SJSA1 (cell line): ENCODE results near the gene EGLN1. TPM values are rescaled to one million over a fixed set of nuclear protein-coding genes. Genes with fewer than 3 reads are reported as not detected.
"Not testable (repeated sequence)": the region's sequence is repeated elsewhere in the genome, so short reads cannot be mapped to it uniquely, and the experiment has no call there.

Source experiments
- DNase-seq, 2 experiments: peaks; one replicate each; pipeline ENCODE4 v3.0.0-alpha.2; 2015 to 2020; ENCODE audit warnings: low spot score in 2 of 2, low read depth in 1 of 2
- H3K27ac ChIP-seq: fragments of 250-450 bp; sonication (Bioruptor Pico); 2 replicates; pipeline ENCODE4 v1.5.1; 2020; ENCODE audit warnings: mild to moderate bottlenecking, moderate library complexity
- H3K27me3 ChIP-seq: fragments of 250-450 bp; sonication (Bioruptor Pico); replicated peaks from 2 replicates; pipeline ENCODE4 v1.5.1; 2020; ENCODE audit warnings: mild to moderate bottlenecking, moderate library complexity
- H3K36me3 ChIP-seq: fragments of 250-450 bp; sonication (Bioruptor Pico); 2 replicates; pipeline ENCODE4 v1.5.1; 2020; ENCODE audit warnings: mild to moderate bottlenecking
- H3K4me1 ChIP-seq: fragments of 250-450 bp; sonication (Bioruptor Pico); replicated peaks from 2 replicates; pipeline ENCODE4 v1.6.1; 2021; ENCODE audit warnings: mild to moderate bottlenecking
- H3K4me3 ChIP-seq: fragments of 250-450 bp; sonication (Bioruptor Pico); 2 replicates; pipeline ENCODE4 v1.5.1; 2020; ENCODE audit warnings: mild to moderate bottlenecking
- H3K9me3 ChIP-seq: fragments of 250-450 bp; sonication (Bioruptor Pico); replicated peaks from 2 replicates; pipeline ENCODE4 v1.5.1; 2020; ENCODE audit warnings: mild to moderate bottlenecking
- total RNA-seq: library from RNA; depleted of rRNA; stranded (reverse); fragments of >200 nt; shearing (Covaris generic); gene quantifications from 2 replicates; pipeline ENCODE4 v1.2.3, GENCODE V29; 2014

Gene EGLN1
- total RNA-seq, 1 experiment from 2014 or later = 22.2 TPM

DNA sequence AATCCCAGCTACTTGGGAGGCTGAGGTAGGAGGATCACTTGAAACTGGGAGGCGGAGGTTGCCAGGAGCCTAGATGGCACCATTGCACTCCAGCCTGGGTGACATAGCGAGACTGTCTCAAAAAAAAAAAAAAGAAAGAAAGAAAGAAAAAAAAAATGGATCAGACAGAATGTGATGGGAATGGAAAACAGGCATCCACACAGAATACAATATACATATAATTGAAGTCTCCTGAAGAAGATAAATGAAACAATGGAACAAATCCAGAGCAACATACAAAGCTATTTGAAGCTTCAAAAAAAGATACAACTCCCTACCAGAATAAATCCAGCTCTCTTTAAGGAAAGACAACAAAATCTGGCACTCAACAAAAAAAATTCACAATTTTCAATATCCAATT lies 10.9 kb upstream of the EGLN1 start:
- Histone ChIP-seq H3K9me3 (no peaks in the 10 kb centered on the region), H3K27ac (no peak overlapping the region), H3K4me3 (no peak overlapping the region), H3K4me1 (no peaks in the 10 kb centered on the region), H3K27me3 (no peaks in the 10 kb centered on the region), H3K36me3 (no peaks in the 10 kb centered on the region)
- no peak for DNase-seq

DNA sequence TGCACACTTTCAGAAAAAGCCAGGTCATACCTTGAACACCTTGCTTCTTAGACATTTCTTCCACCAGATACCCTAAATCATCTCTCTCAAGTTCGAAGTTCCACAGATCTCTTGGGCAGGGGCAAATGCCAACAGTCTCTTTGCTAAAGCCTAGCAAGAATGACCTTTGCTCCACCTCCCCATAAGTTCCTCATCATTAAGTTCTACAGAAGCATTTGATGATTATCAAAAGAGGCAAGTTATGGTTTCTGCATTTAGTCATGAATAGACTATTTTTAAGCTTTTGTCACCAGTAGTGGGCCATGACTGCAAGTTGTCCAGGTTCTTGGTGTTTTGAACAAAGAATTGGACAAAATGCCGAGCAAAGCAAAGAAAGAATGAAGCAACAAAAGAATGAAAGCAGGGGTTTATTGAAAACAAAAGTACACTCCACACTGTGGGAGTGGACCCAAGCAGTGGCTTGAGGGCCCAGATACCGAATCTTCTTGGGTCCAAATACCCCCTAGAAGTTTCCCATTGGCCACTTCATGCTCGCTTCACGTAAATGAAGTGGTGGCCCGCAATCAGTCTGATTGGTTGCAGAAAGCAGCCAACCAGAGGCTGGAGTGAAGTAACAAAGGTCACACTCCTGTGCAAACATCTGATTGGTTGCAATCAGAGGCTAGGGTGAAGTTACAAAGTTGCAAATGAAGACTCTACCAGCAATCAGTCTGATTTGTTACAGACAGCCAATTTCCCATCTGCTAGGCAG lies 9.8 kb upstream of the EGLN1 start:
- no peaks in the 10 kb centered on the region for H3K4me1 ChIP-seq
- H3K4me3 ChIP-seq = no peak overlapping the region
- no peaks in the 10 kb centered on the region for H3K9me3 ChIP-seq
- no peak for DNase-seq
- H3K36me3 ChIP-seq = no peaks in the 10 kb centered on the region
- H3K27ac ChIP-seq = no peak overlapping the region
- no peaks in the 10 kb centered on the region for H3K27me3 ChIP-seq

DNA sequence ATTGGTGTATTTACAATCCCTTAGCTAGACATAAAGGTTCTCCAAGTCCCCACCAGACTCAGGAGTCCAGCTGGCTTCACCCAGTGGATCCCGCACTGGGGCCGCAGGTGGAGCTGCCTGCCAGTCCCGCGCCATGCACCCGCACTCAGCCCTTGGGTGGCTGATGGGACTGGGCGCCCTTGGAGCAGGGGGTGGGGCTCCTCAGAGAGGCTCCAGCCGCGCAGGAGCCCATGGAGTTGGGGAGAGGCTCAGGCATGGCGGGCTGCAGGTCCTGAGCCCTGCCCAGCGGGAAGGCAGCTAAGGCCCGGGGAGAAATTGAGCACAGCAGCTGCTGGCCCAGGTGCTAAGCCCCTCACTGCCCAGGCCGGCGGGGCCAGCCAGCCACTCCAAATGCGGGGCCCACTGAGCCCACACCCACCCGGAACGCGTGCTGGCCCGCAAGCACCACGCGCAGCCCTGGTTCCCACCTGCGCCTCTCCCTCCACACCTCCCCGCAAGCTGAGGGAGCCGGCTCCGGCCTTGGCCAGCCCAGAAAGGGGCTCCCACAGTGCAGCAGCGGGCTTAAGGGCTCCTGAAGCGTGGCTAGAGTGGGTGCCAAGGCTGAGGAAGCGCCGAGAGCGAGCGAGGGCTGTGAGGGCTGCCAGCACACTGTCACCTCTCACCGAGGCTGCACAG lies 8.7 kb upstream of the EGLN1 start:
- not testable (repeated sequence) for H3K27ac ChIP-seq, H3K4me1 ChIP-seq, H3K36me3 ChIP-seq, H3K9me3 ChIP-seq, H3K4me3 ChIP-seq, H3K27me3 ChIP-seq, DNase-seq

- Histone ChIP-seq H3K4me1 (peaks cover 4% of the 10 kb centered on the region), H3K27me3 (no peaks in the 10 kb centered on the region), H3K4me3 (no peak overlapping the region), H3K27ac (no peak overlapping the region), H3K9me3 (no peaks in the 10 kb centered on the region), H3K36me3 (no peaks in the 10 kb centered on the region)
- DNase-seq = no peak
Observed at GRCh38 chr1:231428377-231428776, 6.3 kb upstream of the EGLN1 start.

DNA sequence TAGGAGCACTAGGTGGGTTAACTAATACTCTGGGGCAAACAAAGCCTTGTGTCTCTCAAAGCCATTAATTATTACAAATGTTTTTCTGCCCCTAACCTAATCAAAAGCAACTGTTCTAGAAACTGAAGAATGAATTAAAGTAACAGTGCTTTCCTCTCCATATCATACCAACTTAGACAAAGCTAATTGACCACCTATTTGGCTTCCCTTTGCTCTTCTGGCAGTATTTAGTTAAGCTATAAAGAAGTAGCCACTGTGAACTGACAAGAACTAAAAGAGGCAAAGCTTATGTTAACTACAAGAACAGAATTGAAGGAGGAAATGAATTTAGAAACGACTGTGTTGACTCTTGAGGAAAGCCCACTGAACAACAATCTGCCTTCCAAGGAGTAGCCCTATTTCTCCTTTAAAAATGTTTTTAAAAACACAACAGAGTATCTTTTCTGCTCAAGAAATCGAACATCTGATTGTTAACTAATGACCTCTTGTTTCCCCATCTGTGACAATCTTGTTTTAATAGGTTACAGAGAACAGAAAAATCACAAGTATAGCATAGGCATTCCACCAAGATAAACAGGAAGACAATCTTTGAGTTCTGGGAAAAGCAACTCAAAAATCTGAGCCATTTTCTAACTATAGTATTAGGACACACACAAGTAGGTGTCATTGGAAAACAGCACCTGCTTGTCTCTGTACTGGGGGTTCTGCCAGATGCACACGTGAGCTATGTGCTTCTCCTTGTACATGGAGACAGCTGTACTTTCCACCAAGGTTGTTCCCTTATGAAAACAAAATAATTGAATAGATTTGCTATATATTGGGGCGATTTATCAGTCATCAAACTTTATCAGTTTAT lies 3.1 kb upstream of the EGLN1 start:
- Histone ChIP-seq H3K27ac (no peak overlapping the region), H3K9me3 (no peaks in the 10 kb centered on the region), H3K4me3 (no peak overlapping the region), H3K4me1 (peaks cover 14% of the 10 kb centered on the region), H3K36me3 (peaks cover 10% of the 10 kb centered on the region), H3K27me3 (no peaks in the 10 kb centered on the region)
- DNase-seq = no peak

DNA sequence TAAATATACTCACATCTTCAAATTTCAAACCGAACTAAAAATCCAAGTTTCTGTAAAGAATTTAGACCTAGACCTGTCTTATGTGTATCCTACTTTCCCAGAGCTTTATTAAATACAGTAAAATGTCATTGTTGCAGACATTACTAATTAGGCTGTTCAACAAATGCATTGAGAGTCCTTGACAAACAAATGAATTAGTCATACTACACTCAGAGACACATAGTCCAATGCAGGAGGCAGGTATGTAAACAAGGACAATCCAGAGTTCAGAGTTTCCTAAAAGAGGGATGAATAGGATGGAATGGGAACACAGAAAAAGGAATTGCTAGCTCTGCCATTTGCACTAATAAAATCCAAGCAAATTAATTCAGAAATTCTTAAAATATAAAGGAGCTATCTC lies 1.6 kb upstream of the EGLN1 start:
- Histone ChIP-seq H3K27me3 (no peaks in the 10 kb centered on the region), H3K4me1 (peaks cover 25% of the 10 kb centered on the region), H3K27ac (no peak overlapping the region), H3K4me3 (no peak overlapping the region), H3K9me3 (no peaks in the 10 kb centered on the region), H3K36me3 (peaks cover 20% of the 10 kb centered on the region)
- peak in 1 of 2 experiments; percentile 13 for DNase-seq

- no peaks in the 10 kb centered on the region for H3K27me3 ChIP-seq
- H3K36me3 ChIP-seq = peaks cover 20% of the 10 kb centered on the region
- no peaks in the 10 kb centered on the region for H3K9me3 ChIP-seq
- H3K4me1 ChIP-seq = peaks cover 30% of the 10 kb centered on the region
- no peak for DNase-seq
- peak overlapping the region; percentile 96 for H3K4me3 ChIP-seq
- no peak overlapping the region for H3K27ac ChIP-seq
Observed at GRCh38 chr1:231422798-231423309, 767 bp upstream of the EGLN1 start.

- H3K9me3 ChIP-seq = no peaks in the 10 kb centered on the region
- H3K27me3 ChIP-seq = no peaks in the 10 kb centered on the region
- H3K36me3 ChIP-seq = peaks cover 30% of the 10 kb centered on the region
- H3K4me3 ChIP-seq = peak overlapping the region; percentile 96
- H3K27ac ChIP-seq = peak overlapping the region; percentile 84
- no peak for DNase-seq
- peaks cover 40% of the 10 kb centered on the region for H3K4me1 ChIP-seq
Observed at GRCh38 chr1:231421546-231421970, 529 bp downstream of the EGLN1 start.

GRCh38 chr1:231420959-231421545 lies 1.0 kb downstream of the EGLN1 start:
- peak overlapping the region; percentile 96 for H3K4me3 ChIP-seq
- peaks cover 31% of the 10 kb centered on the region for H3K36me3 ChIP-seq
- peaks cover 40% of the 10 kb centered on the region for H3K4me1 ChIP-seq
- H3K27me3 ChIP-seq = no peaks in the 10 kb centered on the region
- peak; percentile 52 to 65 for DNase-seq
- no peaks in the 10 kb centered on the region for H3K9me3 ChIP-seq
- peak overlapping the region; percentile 84 for H3K27ac ChIP-seq

DNA sequence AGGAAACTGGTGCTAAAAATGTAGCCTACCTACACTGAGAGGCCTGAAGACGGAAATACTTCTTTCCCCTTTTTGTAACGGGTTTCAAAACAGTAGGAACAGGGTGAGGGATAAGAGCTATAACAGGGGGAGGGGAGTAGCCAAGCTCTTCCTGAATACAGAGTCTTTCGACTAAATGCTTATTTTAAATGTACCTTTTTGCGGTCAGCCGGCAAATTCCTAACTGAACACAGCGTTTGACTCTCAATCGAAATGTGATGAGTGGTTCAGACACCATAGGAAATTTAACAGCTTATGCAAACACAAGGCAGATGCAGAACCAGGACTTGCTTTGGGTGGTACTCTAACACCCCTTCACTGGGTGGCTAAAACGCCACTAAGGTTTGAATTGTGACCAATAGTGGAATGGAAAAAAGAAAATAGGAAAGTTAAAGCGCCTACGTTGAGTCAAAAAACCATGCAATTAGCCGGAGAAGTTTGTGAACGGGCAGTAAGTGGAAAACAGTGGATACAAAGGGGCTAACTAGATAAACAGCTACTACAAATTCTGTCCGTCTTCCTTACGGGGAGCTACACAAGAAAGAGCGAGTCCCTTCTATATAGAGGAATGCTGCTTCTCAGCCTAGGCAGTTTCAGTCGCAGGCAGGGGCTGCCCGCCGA lies 1.7 kb downstream of the EGLN1 start:
- Histone ChIP-seq H3K36me3 (peaks cover 31% of the 10 kb centered on the region), H3K27ac (peak overlapping the region; percentile 84; the same call in 1 of the 2 replicates), H3K4me1 (peaks cover 40% of the 10 kb centered on the region), H3K27me3 (no peaks in the 10 kb centered on the region), H3K4me3 (peak overlapping the region; percentile 96), H3K9me3 (no peaks in the 10 kb centered on the region)
- peak in 1 of 2 experiments; percentile 46 for DNase-seq

DNA sequence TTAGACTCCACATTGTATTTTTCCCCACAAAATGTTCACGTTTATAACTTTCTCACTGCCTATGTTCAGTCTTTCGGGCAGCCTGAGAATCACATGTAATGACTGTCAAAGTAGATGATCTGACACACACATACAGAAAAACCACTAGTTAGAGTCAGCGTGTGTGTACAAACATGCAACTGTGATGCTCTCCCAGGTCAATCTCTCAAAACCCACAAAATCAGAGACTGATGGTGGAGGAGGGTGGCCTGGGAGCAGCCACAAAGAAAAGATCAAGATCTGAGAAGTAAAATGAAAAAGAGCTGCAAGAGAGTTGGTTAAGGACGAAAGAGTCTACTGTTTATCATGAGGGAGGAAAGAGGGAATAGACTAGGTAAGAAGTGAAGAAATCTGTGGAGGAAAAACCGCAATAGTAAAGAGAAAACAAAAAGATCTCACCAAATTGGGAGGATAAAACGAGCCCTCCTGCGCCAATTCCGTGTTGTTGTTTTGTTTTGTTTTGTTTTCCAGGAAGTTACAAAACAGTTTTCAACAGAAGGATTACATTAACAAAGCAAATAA lies 2.3 kb downstream of the EGLN1 start:
- Histone ChIP-seq H3K27me3 (no peaks in the 10 kb centered on the region), H3K4me1 (peaks cover 40% of the 10 kb centered on the region), H3K9me3 (no peaks in the 10 kb centered on the region), H3K36me3 (peaks cover 31% of the 10 kb centered on the region), H3K4me3 (peak overlapping the region; percentile 96), H3K27ac (peak overlapping the region; percentile 84; the same call in 1 of the 2 replicates)
- peak in 1 of 2 experiments; percentile 46 for DNase-seq

GRCh38 chr1:231419147-231419546 lies 2.9 kb downstream of the EGLN1 start:
- peaks cover 33% of the 10 kb centered on the region for H3K36me3 ChIP-seq
- peak overlapping the region; percentile 96; the same call in 1 of the 2 replicates for H3K4me3 ChIP-seq
- no peak for DNase-seq
- no peaks in the 10 kb centered on the region for H3K27me3 ChIP-seq
- H3K27ac ChIP-seq = no peak overlapping the region
- peaks cover 40% of the 10 kb centered on the region for H3K4me1 ChIP-seq
- no peaks in the 10 kb centered on the region for H3K9me3 ChIP-seq

DNA sequence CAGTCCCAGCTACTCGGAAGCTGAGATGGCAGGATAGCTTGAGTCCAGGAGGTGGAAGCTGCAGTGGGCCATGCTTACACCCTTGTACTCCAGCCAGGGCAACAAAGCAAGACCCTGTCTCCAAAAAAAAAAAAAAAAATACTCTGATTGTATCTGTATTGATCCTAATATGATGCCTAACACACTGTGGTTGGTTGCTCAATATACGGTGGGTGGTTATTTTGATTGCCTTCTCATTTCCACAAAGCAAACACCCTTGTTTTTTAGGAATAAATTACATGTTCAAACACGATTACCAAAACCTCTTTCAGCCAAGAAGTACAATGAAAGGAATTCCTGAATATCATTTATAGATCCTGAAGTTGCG lies 3.4 kb downstream of the EGLN1 start:
- peaks cover 40% of the 10 kb centered on the region for H3K4me1 ChIP-seq
- DNase-seq = no peak
- H3K9me3 ChIP-seq = no peaks in the 10 kb centered on the region
- H3K27ac ChIP-seq = no peak overlapping the region
- no peaks in the 10 kb centered on the region for H3K27me3 ChIP-seq
- peaks cover 36% of the 10 kb centered on the region for H3K36me3 ChIP-seq
- H3K4me3 ChIP-seq = no peak overlapping the region
